Measurements from ENCODE around the gene KIRREL2. TPM values are rescaled to one million over a fixed set of nuclear protein-coding genes. Genes with fewer than 3 reads are reported as not detected.

KIRREL2 gene
- total and polyA plus RNA-seq, 9 donors = 0.02 to 0.15 (median 0.08) TPM; not detected in 5

- Histone ChIP-seq H3K27me3 (no peaks in the 10 kb centered on the region), H3K4me1 (ENCODE audit: insufficient read depth) (peaks cover 2% of the 10 kb centered on the region)
Observed at GRCh38 chr19:35847911-35848310, 8.8 kb upstream of the KIRREL2 start.

DNA sequence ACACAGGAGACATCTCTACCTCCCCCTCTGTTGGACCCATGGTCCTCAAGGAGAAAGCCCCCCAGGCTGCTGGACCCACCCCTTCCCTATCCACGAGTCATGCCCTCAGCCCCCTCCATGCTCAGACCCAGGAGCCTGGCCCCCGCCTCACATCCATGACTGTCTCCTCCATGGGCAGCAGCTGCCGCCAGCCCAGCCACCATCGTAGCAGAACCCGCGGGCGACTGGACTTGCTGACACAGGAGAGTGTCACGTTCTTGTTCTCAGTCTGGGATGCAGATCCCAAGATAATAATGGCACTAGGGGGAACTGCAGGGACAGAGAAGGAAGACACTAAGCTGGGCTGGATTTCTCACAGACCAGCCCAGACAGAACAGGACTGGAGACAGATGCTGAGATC lies 8.2 kb upstream of the KIRREL2 start:
- intact Hi-C loops (cut with DNase I) = no loop called here
- no peak for DNase-seq
- Histone ChIP-seq H3K36me3 (no peaks in the 10 kb centered on the region), H3K4me1 (ENCODE audit: insufficient read depth) (peaks cover 2% of the 10 kb centered on the region), H3K27ac (no peak overlapping the region), H3K27me3 (no peaks in the 10 kb centered on the region), H3K4me3 (no peak overlapping the region), H3K9me3 (peaks cover 0 to 5% of the 10 kb centered on the region in 2 donors)
- 76 to 82% (median 78%) methylated on average over 8 of the region's 8 CpGs for WGBS, 3 donors
- TF ChIP-seq EP300 (IDR thresholded peaks at IDR 0.05) (no peak), CTCF (IDR thresholded peaks at IDR 0.05) (no peak), POLR2A (IDR thresholded peaks at IDR 0.05) (no peak)

More at GRCh38 chr19:35847911-35848310, 8.8 kb upstream of the KIRREL2 start:
- Histone ChIP-seq H3K9me3 (peaks cover 0 to 5% of the 10 kb centered on the region in 2 donors), H3K36me3 (no peaks in the 10 kb centered on the region), H3K27ac (no peak overlapping the region), H3K4me3 (no peak overlapping the region)
- intact Hi-C loops (cut with DNase I) = no loop called here
- DNase-seq = no peak
- 75 to 80% (median 75%) methylated on average over 8 of the region's 8 CpGs for WGBS, 3 donors
- TF ChIP-seq POLR2A (IDR thresholded peaks at IDR 0.05) = no peak
- TF ChIP-seq CTCF (IDR thresholded peaks at IDR 0.05) = no peak
- TF ChIP-seq EP300 (IDR thresholded peaks at IDR 0.05) = no peak

- DNase-seq = no peak
- Histone ChIP-seq H3K4me1 (ENCODE audit: insufficient read depth) (peaks cover 2% of the 10 kb centered on the region), H3K9me3 (no peaks in the 10 kb centered on the region), H3K27me3 (no peaks in the 10 kb centered on the region), H3K4me3 (no peak overlapping the region), H3K27ac (no peak overlapping the region), H3K36me3 (no peaks in the 10 kb centered on the region)
- intact Hi-C loops (cut with DNase I) = no loop called here
- TF ChIP-seq CTCF (IDR thresholded peaks at IDR 0.05) = no peak
- no peak for TF ChIP-seq EP300 (IDR thresholded peaks at IDR 0.05)
- no peak for TF ChIP-seq POLR2A (IDR thresholded peaks at IDR 0.05)
- 85 to 89% (median 89%) methylated on average over 17 to 18 of the region's 18 CpGs for WGBS, 3 donors
Observed at GRCh38 chr19:35848919-35849505, 7.7 kb upstream of the KIRREL2 start.

- no peak overlapping the region for H3K27ac ChIP-seq
- TF ChIP-seq POLR2A (IDR thresholded peaks at IDR 0.05) = no peak
- TF ChIP-seq CTCF (IDR thresholded peaks at IDR 0.05) = no peak
- TF ChIP-seq EP300 (IDR thresholded peaks at IDR 0.05) = no peak
- WGBS, 3 donors = 39 to 44% (median 42%) methylated on average over 26 to 32 of the region's 32 CpGs
- H3K27me3 ChIP-seq = no peaks in the 10 kb centered on the region
- H3K4me3 ChIP-seq = no peak overlapping the region
- H3K4me1 ChIP-seq (ENCODE audit: insufficient read depth) = no peaks in the 10 kb centered on the region
- H3K9me3 ChIP-seq = no peaks in the 10 kb centered on the region
- intact Hi-C loops (cut with DNase I) = no loop called here
- no peaks in the 10 kb centered on the region for H3K36me3 ChIP-seq
- DNase-seq = no peak
Observed at GRCh38 chr19:35851213-35852028, 5.3 kb upstream of the KIRREL2 start.
